ENCODE data around the gene EIPR1.
"Not testable (repeated sequence)": the region's sequence is repeated elsewhere in the genome, so short reads cannot be mapped to it uniquely, and the experiment has no call there.

Gene EIPR1

GRCh38 chr2:3194828-3195227 lies 182.8 kb downstream of the EIPR1 start:
- DNase-seq (ENCODE audit: low read depth in 2 of 2): no peak

DNA sequence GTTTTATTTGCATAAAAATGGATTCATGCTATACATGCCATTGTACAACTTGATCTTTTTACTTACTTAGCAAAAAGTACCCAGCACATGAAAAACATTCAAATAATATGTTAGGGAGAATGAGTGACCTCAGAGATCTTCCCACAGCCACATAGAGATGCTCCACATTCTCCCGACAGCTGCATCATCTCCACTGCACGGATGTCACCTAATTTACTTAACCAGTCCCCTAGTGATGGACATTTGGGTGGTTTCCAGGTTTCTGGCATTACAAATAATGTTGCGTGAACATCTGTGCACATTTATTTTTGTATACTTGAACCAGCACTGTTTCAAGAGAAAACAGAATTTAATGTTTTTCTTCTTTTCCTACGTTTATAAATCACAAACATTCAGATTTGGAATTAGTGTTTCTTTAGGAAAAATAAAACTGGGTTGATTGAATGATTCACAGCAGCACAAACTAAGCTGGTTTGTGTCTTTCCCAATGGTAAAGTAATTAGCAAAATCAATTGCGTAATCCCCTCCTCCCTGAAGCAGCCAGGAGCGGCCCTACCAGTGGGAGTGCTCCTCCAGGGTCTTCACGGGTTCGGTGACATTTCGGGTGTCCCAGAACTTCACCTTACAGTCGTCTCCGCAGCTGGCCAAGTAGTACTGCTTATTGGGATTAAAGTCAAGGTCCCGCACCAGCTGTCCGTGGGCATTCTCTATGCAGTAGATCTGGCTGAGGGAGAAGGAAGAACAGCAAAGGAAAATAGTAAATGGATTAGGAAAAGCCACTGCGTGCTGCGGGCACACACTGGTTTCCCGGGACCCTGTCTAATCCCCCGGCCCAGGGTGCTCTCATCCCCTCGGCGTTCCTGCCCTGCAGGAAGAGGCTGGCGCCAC lies 183.9 kb downstream of the EIPR1 start:
- DNase-seq (ENCODE audit: low read depth in 2 of 2): no peak

- no peak for DNase-seq (ENCODE audit: low read depth in 2 of 2)
Measured at GRCh38 chr2:3192920-3193319, 184.7 kb downstream of the EIPR1 start.

DNA sequence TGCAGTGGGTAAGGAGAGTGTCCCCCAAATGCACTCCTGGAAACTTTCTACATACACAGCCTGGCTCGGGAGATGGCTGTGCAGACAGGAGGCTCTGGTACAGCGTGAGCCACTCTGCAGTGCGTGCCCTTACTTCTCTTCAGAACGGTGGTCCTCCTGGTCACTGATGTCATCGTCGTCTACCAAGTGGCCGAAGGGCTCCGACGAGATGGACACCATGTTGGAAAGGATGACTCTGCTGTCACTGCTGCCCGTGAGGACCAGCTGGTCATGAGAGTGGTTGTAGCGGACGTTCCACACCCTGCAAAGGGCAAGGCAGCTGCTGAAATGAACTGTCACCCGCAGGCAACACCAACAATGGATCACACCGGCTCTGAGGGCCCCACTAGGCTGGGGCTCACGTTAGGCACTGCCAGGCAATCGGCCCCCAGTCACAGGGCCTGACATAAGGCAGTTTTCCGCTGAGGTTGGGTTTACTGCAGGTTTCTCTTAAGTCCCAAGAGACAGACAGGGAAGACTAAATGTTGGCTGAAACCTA lies 185.3 kb downstream of the EIPR1 start:
- DNase-seq (ENCODE audit: low read depth in 2 of 2): no peak

GRCh38 chr2:3189961-3190360 lies 187.7 kb downstream of the EIPR1 start:
- no peak for DNase-seq (ENCODE audit: low read depth in 2 of 2)

GRCh38 chr2:3189076-3189591 lies 188.5 kb downstream of the EIPR1 start:
- DNase-seq (ENCODE audit: low read depth in 2 of 2): no peak

DNA sequence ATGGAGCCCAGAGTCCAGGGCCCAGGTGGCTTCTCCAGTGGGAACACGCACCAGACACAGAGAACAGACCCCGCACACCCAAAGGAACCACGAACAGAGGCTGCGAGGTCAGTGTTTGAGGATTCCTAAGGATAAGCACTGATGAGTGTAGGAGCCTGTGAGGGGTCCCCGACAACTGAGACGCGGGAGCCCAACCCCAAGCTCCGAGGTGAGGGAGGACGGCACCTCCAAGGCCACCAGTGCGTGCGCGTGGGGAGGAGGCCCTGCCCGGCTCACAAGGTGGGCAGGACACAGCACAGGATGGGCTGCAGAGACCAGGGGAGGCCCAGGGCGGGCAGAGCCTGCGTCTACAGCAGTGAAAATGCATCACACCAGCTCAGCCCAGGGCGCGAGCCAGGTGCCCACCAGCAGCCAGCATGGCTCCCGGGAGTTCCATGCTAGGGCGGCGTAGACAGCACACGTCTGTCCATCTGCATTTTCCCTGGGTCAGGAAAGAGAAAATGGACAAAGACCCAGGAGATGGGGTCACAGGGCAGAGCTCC lies 189.1 kb downstream of the EIPR1 start:
- DNase-seq (ENCODE audit: low read depth in 2 of 2): no peak

- DNase-seq (ENCODE audit: low read depth in 2 of 2): no peak
Measured at GRCh38 chr2:3187467-3187866, 190.2 kb downstream of the EIPR1 start.

DNA sequence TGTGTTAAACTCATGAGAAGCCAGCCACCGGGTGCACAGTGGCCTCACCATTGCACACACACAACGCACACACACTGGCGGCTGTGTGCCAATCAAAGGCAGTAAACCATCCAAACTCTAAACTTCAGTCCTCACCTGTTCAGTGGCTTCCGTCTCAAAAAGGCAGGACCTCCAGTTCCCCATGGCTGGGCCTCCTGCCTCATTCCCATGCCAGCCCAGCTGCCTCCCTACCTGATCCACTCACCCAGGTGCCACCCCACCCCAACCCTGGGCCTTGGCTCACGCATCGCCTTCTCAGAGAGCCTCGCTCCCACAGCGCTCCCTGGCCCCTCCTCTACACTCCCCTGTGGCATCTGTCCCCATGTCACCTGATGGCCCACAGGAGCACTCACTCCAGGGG lies 190.9 kb downstream of the EIPR1 start:
- no peak for DNase-seq (ENCODE audit: low read depth in 2 of 2)

- no peak for DNase-seq (ENCODE audit: low read depth in 2 of 2)
Measured at GRCh38 chr2:3185910-3186309, 191.7 kb downstream of the EIPR1 start.

DNA sequence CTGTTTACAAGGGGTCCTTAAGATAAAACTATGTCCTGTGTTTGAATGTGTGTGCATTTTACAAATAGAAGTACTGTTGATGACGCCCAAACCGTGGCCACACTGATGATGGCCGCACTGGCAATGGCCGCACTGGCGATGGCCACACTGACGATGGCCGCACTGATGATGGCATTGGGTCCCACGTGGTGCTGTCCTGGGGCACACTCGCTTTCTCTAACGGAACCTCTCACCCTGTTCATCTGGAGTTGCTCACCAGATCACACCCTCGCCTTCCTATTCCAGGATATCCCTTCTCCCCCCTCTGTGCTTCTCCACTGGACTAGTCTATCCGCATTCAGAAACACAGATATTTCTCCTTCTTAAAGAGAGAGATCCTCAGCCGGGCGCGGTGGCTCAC lies 192.4 kb downstream of the EIPR1 start:
- DNase-seq (ENCODE audit: low read depth in 2 of 2): no peak

- no peak for DNase-seq (ENCODE audit: low read depth in 2 of 2)
Measured at GRCh38 chr2:3184167-3184566, 193.5 kb downstream of the EIPR1 start.

DNA sequence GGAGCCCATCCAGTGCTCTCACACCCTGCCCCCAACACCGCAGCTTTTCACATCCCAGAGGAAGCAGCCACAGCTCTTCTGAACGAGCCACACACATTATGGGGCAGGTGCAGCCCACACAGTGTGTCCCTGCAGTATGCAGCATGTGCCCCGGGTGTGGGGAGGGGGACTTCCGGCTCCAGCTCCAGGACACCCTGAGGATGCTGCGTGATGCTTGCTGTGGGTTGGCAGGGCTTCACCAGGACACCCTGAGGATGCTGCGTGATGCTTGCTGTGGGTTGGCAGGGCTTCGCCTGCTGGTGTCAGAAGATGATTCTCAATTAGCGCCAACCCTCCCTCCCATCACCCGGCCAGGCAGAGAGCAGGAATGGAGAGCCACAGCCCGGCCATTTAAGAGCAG lies 193.9 kb downstream of the EIPR1 start:
- no peak for DNase-seq (ENCODE audit: low read depth in 2 of 2)

- DNase-seq (ENCODE audit: low read depth in 2 of 2): no peak
Measured at GRCh38 chr2:3182848-3183247, 194.8 kb downstream of the EIPR1 start.

- DNase-seq (ENCODE audit: low read depth in 2 of 2): no peak
Measured at GRCh38 chr2:3181416-3182010, 196.1 kb downstream of the EIPR1 start.

GRCh38 chr2:3180909-3181221 lies 196.8 kb downstream of the EIPR1 start:
- DNase-seq (ENCODE audit: low read depth in 2 of 2): not testable (repeated sequence)

- no peak for DNase-seq (ENCODE audit: low read depth in 2 of 2)
Measured at GRCh38 chr2:3180082-3180908, 197.3 kb downstream of the EIPR1 start.

GRCh38 chr2:3179626-3180025 lies 198.0 kb downstream of the EIPR1 start:
- DNase-seq (ENCODE audit: low read depth in 2 of 2): no peak

DNA sequence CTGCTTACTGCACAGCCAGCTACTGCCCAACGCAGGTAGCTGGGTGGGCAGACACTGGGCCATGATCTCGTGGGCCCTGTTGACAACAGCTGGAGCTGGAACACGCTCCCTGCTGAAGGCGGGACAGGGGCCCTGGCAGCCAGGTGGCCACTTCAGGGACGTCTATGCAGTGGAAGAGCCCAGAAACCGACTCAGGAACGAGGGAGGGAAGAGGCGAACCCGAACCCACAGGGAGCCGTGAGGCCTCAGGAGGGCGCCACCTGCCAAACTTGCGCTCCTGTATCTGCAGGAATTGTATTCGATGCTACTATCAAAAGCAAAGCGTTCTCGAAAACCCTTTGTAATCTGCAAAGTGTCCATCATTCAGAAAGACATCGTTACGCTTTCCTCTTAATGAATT lies 198.4 kb downstream of the EIPR1 start:
- DNase-seq (ENCODE audit: low read depth in 2 of 2): no peak

- DNase-seq (ENCODE audit: low read depth in 2 of 2): no peak
Measured at GRCh38 chr2:3178578-3179031, 199.0 kb downstream of the EIPR1 start.

- no peak for DNase-seq (ENCODE audit: low read depth in 2 of 2)
Measured at GRCh38 chr2:3177891-3178577, 199.6 kb downstream of the EIPR1 start.
